OCI-LY7 (cell line): Measurements from ENCODE around the gene RNF220. TPM values are rescaled to one million over a fixed set of nuclear protein-coding genes. Genes with fewer than 3 reads are reported as not detected.

Experiments used
- BruUV-seq: library from RNA; stranded (reverse); fragments of 400-500 nt; replicated peaks from 2 replicates; lab custom pipeline; 2021; lab: Mats Ljungman, UMichigan
- CTCF ChIA-PET: fragments of 300-600 bp; sonication (Branson Sonifier 250); formaldehyde crosslinking; loops from one replicate; lab custom pipeline; 2022; ENCODE audit warnings: antibody characterized with exemption; ENCODE audit not compliant: unreplicated experiment; lab: Charles Lee
- POLR2A ChIA-PET: fragments of 300-600 bp; sonication (Branson Sonifier 250); formaldehyde crosslinking; loops from one replicate; lab custom pipeline; 2022; ENCODE audit warnings: antibody characterized with exemption; lab: Charles Lee
- DNase-seq: peaks from one replicate; pipeline ENCODE4 v3.0.0-alpha.2; 2015; ENCODE audit warnings: low spot score
- H2AFZ ChIP-seq: fragments of 200-600 bp; sonication (generic), shearing (Covaris generic); 2 replicates; pipeline ENCODE4 v1.6.1; 2014; ENCODE audit warnings: mild to moderate bottlenecking, antibody characterized with exemption, low read length, moderate library complexity
- H3K27ac ChIP-seq: fragments of 200-600 bp; sonication (generic); 2 replicates; pipeline ENCODE4 v1.5.1; 2014; ENCODE audit warnings: mixed run types, low read depth, mild to moderate bottlenecking, moderate library complexity, low read length, inconsistent platforms; ENCODE audit not compliant: poor library complexity, severe bottlenecking
- H3K36me3 ChIP-seq: fragments of 200-600 bp; sonication (generic); 2 replicates; pipeline ENCODE4 v1.6.1; 2014; ENCODE audit warnings: mild to moderate bottlenecking, antibody characterized with exemption, low read length, moderate library complexity, mixed read lengths; ENCODE audit not compliant: insufficient read depth
- H3K4me1 ChIP-seq: fragments of 200-600 bp; sonication (generic); 2 replicates; pipeline ENCODE4 v1.5.1; 2014; ENCODE audit warnings: mild to moderate bottlenecking, low read length; ENCODE audit not compliant: insufficient read depth, poor library complexity, severe bottlenecking
- H3K4me2 ChIP-seq: fragments of 200-600 bp; sonication (generic); 2 replicates; pipeline ENCODE4 v1.6.1; 2014; ENCODE audit warnings: mild to moderate bottlenecking, low read length
- H3K4me3 ChIP-seq: fragments of 200-600 bp; sonication (generic); 2 replicates; pipeline ENCODE4 v1.5.1; 2014; ENCODE audit warnings: mild to moderate bottlenecking, low read depth, low read length; ENCODE audit not compliant: poor library complexity, severe bottlenecking
- H3K79me2 ChIP-seq: fragments of 200-600 bp; sonication (generic); 2 replicates; pipeline ENCODE4 v1.6.1; 2016; ENCODE audit warnings: low read depth, mild to moderate bottlenecking, low read length, moderate library complexity, mixed read lengths; ENCODE audit not compliant: insufficient read depth
- H3K9me2 ChIP-seq: fragments of 200-600 bp; sonication (generic); 2 replicates; pipeline ENCODE4 v1.6.1; 2016; ENCODE audit warnings: mild to moderate bottlenecking, low read length, mixed read lengths; ENCODE audit not compliant: insufficient read depth
- H3K9me3 ChIP-seq: fragments of 200-600 bp; sonication (generic); 2 replicates; pipeline ENCODE4 v1.6.1; 2014; ENCODE audit warnings: mild to moderate bottlenecking, mixed run types, low read length, mixed read lengths
- H4K20me1 ChIP-seq: fragments of 200-600 bp; sonication (generic); 2 replicates; pipeline ENCODE4 v1.6.1; 2014; ENCODE audit warnings: mild to moderate bottlenecking, antibody characterized with exemption, low read length, moderate library complexity, mixed read lengths; ENCODE audit not compliant: insufficient read depth
- CTCF ChIP-seq: fragments of 200-600 bp; sonication (generic); conservative IDR thresholded peaks from 2 replicates; pipeline ENCODE4 v1.5.1; 2014; ENCODE audit warnings: mild to moderate bottlenecking, antibody characterized with exemption, low read length, moderate library complexity, mixed read lengths
- EZH2phosphoT487 ChIP-seq: fragments of 200-600 bp; sonication (generic); IDR thresholded peaks from 2 replicates; pipeline ENCODE4 v1.6.1; 2018; ENCODE audit warnings: low read depth, borderline replicate concordance, mild to moderate bottlenecking, mixed run types, antibody characterized with exemption, low read length, moderate library complexity, mixed read lengths
- intact Hi-C: fragments of 100-400 bp; cut with micrococcal nuclease; formaldehyde crosslinking; loops from one replicate; pipeline ENCODE4 v1.10.0; 2022; ENCODE audit not compliant: unreplicated experiment
- total RNA-seq, 2 experiments: library from RNA; depleted of rRNA in 1 of 2; stranded (reverse); fragments of >200 nt in 1 of 2; shearing (Covaris generic) in 1 of 2; gene quantifications; 2 replicates each; pipeline ENCODE4 v1.2.3, GENCODE V29; 2014 to 2022

The RNF220 gene
- total RNA-seq, 2 experiments from 2014 or later = 82.3 to 85.5 TPM

GRCh38 chr1:44405798-44406736 lies 1.0 kb downstream of the RNF220 start:
- H3K4me3 ChIP-seq = no peak overlapping the region
- no peak overlapping the region for H3K4me2 ChIP-seq
- H3K27ac ChIP-seq = no peak overlapping the region
- no TSS peak for BruUV-seq
- ChIA-PET POLR2A (interaction anchor here (0.6 kb wide), 1 partner anchor 134 kb away, joined by 3 read pairs; no protein-coding TSS in a partner anchor), CTCF (no interaction called here)
- intact Hi-C loops = no loop called here
- H3K9me3 ChIP-seq = no peaks in the 10 kb centered on the region
- no peaks in the 10 kb centered on the region for H3K9me2 ChIP-seq
- no peaks in the 10 kb centered on the region for H3K36me3 ChIP-seq
- TF ChIP-seq CTCF (no peak), EZH2phosphoT487 (no peak)
- no peaks in the 10 kb centered on the region; the same call in 1 of the 2 replicates for H4K20me1 ChIP-seq
- no peaks in the 10 kb centered on the region for H3K4me1 ChIP-seq
- no peaks in the 10 kb centered on the region for H3K79me2 ChIP-seq
- no peak overlapping the region for H2AFZ ChIP-seq
- no peak for DNase-seq

GRCh38 chr1:44406737-44407429 lies 1.8 kb downstream of the RNF220 start:
- Histone ChIP-seq H3K79me2 (no peaks in the 10 kb centered on the region), H3K9me3 (no peaks in the 10 kb centered on the region), H4K20me1 (no peaks in the 10 kb centered on the region; the same call in 1 of the 2 replicates), H3K4me1 (no peaks in the 10 kb centered on the region), H3K9me2 (no peaks in the 10 kb centered on the region), H3K4me2 (no peak overlapping the region), H3K36me3 (no peaks in the 10 kb centered on the region), H3K4me3 (no peak overlapping the region), H3K27ac (no peak overlapping the region), H2AFZ (no peak overlapping the region)
- BruUV-seq = no TSS peak
- intact Hi-C loops = no loop called here
- POLR2A ChIA-PET = interaction anchor here (0.6 kb wide), 1 partner anchor 135 kb away, joined by 3 read pairs; no protein-coding TSS in a partner anchor
- DNase-seq = no peak
- no peak for TF ChIP-seq EZH2phosphoT487
- TF ChIP-seq CTCF = no peak
- CTCF ChIA-PET = no interaction called here
